Measurements from ENCODE around the gene KRT86. TPM values are rescaled to one million over a fixed set of nuclear protein-coding genes. Genes with fewer than 3 reads are reported as not detected.

The KRT86 gene
- total and polyA plus RNA-seq, 2 experiments from 2014 or later, result 0.16 TPM; not detected in 1

GRCh38 chr12:52253391-52254179, 20.9 kb upstream of the KRT86 start:
- H3K4me3 Mint-ChIP-seq, result no peak overlapping the region
- Histone ChIP-seq H3K27me3 (ENCODE audit: insufficient read depth) (peaks cover 58% of the 10 kb centered on the region), H3K4me2 (no peak overlapping the region), H3K9me2 (ENCODE audit: insufficient read depth) (no peaks in the 10 kb centered on the region), H3F3A (replicated peaks; ENCODE audit: low read depth) (no peaks in the 10 kb centered on the region), H4K20me1 (replicated peaks; ENCODE audit: insufficient read depth) (no peaks in the 10 kb centered on the region; the same call in 1 of the 2 replicates), H3K27ac (ENCODE audit: low read depth) (no peak overlapping the region), H3K4me1 (ENCODE audit: insufficient read depth) (no peaks in the 10 kb centered on the region), H3K79me2 (replicated peaks; ENCODE audit: insufficient read depth) (no peaks in the 10 kb centered on the region), H3K4me3 (no peak overlapping the region), H3K36me3 (ENCODE audit: insufficient read depth) (no peaks in the 10 kb centered on the region), H2AFZ (no peak overlapping the region)
- DNase-seq (ENCODE audit: low spot score), result no peak
- H3K27me3 Mint-ChIP-seq (ENCODE audit: insufficient read depth, low read depth, poor library complexity), result peaks cover 59% of the 10 kb centered on the region
- H3K4me1 Mint-ChIP-seq, result peaks cover 22% of the 10 kb centered on the region
- no peak for ATAC-seq
- no peak for TF ChIP-seq ZNF114 (CRISPR knock-in tag; IDR thresholded peaks at IDR 0.05)
- TF ChIP-seq CREB1 (CRISPR knock-in tag; IDR thresholded peaks at IDR 0.05; ENCODE audit: low read depth), result no peak
- no peak for TF ChIP-seq STAT1 (IDR thresholded peaks at IDR 0.05; ENCODE audit: unreplicated experiment)
- TF ChIP-seq ETS1 (IDR thresholded peaks at IDR 0.05), result no peak
- TF ChIP-seq ZNF331 (CRISPR knock-in tag; IDR thresholded peaks at IDR 0.05; ENCODE audit: low read depth), result no peak
- TF ChIP-seq NANOG (IDR thresholded peaks at IDR 0.05; ENCODE audit: borderline replicate concordance), result no peak
- TF ChIP-seq ZNF462 (CRISPR knock-in tag; IDR thresholded peaks at IDR 0.05), result no peak
- TF ChIP-seq POLR2AphosphoS5 (IDR thresholded peaks at IDR 0.05; ENCODE audit: low read depth), result no peak
- TF ChIP-seq JUNB (IDR thresholded peaks at IDR 0.05; ENCODE audit: unreplicated experiment), result no peak
- no peak for TF ChIP-seq CTCF (conservative IDR thresholded peaks at IDR 0.05; ENCODE audit: low read depth in 2 of 2)
- TF ChIP-seq EZH2 (IDR thresholded peaks at IDR 0.05; ENCODE audit: low read depth, unreplicated experiment), result no peak
- TF ChIP-seq EZH2phosphoT487 (IDR thresholded peaks at IDR 0.05; ENCODE audit: unreplicated experiment), result no peak
- no peak for TF ChIP-seq REST (IDR thresholded peaks at IDR 0.05; ENCODE audit: unreplicated experiment)
- H3K9me3 Mint-ChIP-seq, result no peaks in the 10 kb centered on the region; the same call in 2 of the 3 replicates
- H3K36me3 Mint-ChIP-seq (ENCODE audit: low read depth), result no peaks in the 10 kb centered on the region
- no peak overlapping the region for H3K27ac Mint-ChIP-seq
